HG03095 (cell line): ENCODE measurements around the gene ACBD7.

ENCODE experiments used
- ATAC-seq: cut with Tn5 transposase; IDR thresholded peaks from one replicate; pipeline ENCODE4 v1.9.1; 2021; ENCODE audit warnings: moderate library complexity; ENCODE audit not compliant: unreplicated experiment

Gene ACBD7

DNA sequence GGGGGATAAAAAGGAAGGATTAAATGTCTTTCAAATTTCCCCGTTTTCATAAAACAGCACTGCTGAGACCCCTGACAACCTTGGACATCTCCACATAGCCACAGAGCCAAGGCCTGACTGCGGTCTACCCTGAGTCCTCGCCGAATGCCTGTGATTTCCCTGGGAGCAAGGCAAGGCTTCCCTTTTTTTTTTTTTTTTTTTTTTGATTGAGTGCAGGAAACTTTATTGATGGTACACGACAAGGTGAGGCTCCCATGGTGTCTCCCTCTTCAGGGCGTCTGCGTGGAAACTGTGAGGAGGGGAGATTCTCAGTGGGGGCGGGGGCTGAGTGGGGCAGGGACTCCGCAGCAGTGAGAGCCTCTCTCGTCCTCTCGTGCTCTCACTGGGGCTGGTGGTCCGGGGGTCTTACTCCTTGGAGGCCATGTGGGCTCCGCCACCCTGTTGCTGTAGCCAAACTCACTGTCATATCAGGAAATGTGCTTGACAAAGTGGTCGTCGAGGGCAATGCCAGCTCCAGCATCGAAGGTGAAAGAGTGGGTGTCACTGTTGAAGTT lies 4.4 kb upstream of the ACBD7 start:
- ATAC-seq: no peak

DNA sequence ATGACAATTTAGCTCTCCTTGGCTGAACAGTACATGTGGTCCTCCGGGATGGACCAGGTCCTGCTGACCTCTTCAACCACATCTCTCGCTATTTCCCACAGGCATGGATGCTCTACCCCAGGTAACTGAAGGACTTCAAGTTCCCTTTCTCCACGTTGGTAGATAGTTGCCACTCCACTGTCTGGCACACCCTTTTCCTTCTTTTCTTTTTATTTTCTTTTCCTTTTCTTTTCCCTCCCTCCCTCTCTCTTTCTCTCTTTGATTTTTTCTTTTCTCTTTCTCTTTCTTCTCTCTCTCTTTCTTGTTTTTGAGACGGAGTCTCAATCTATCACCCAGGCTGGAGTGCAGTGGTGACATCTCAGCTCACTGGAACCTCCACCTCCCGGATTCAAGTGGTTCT lies 2.8 kb upstream of the ACBD7 start:
- ATAC-seq: no peak

DNA sequence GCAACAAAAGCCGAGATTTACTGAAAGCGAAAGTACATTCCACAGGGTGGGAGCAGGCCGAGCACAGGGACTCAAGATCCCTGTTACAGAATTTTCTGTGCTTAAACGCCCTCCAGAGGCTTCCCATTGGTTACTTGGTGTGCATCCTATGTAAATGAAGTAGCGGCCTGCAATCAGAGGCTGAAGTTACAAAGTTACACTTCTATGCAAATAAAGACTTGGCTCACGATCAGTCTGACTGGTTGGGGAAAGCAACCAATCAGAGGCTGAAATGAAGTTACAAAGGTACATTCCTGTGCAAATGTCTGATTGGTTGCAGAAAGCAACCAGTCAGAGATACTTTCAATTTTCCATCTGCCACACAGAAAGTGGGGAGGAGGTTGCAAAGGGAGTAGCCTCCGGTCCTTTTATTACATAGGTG lies 4.1 kb downstream of the ACBD7 start:
- ATAC-seq: no peak

DNA sequence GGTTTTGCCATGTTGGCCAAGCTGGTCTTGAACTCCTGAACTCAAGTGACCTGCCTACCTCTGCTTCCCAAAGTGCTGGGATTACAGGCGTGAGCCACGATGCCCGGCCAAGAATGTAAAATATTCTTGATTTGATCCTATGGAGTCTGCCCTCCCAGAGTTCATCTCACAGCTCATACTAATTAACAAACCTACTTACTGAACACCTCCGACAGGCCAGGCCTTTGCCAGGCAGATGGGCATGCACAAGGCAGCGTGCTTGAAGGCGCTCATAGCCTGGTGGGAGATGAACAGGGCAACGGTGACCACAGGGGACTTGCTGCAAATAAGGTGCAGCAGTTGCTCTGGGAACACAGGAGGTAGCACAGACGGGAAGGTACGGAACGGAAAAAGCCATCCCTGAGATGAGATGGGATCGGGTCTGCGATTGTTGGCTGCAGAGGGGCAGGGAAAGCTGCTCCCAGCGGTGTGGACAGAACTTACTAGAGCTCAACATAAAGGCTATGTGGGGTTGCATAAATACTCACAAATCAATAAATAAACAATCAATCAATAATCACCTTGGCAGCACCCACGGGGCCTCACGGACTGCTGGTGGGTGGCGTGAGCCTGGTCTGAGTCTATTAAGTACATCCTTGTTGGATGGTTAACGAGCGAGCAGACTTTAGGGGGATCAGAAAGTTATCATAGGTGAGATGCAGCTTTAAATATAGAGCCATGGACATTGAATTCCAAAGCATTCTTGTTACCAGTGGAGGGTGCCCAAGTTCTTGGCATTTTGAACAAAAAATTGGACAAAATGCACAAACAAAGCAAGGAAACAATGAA lies 4.7 kb downstream of the ACBD7 start:
- ATAC-seq: no peak

DNA sequence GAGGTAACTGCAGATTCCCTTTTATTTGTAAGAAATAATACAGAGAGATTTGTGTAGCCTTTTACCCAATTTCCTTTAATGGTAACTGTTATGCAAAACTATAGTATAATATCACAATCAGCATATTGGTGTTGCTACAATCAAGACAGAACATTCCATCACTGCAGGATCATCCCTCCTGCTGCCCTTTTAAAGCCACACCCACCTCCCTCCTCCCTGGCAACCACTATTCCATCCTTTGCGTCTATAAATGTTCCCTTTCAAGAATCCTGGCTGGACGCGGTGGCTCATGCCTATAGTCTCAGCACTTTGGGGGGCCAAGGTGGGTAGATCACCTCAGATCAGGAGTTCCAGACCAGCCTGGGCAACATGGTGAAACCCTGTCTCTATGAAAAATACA lies 13.2 kb downstream of the ACBD7 start:
- no peak for ATAC-seq

DNA sequence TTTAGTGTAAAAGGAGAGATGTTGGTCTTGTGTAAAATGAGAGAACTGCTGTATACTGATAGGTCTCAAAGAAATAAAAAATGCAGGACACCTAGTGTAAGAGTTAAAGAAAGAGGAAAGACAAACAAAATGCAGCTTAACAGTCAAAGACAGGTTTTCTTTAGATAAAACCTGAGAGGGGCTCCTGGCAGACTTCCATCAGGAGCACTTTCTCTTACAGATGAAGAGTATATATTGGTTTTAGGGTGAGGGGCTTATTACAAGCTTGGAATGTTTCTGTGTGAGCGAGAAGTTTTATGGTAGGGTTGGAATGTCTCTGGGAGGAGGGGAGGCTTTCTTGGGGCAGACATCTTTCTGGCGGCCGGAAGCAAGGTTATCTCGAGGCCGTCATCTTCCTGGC lies 16.2 kb downstream of the ACBD7 start:
- ATAC-seq: no peak

DNA sequence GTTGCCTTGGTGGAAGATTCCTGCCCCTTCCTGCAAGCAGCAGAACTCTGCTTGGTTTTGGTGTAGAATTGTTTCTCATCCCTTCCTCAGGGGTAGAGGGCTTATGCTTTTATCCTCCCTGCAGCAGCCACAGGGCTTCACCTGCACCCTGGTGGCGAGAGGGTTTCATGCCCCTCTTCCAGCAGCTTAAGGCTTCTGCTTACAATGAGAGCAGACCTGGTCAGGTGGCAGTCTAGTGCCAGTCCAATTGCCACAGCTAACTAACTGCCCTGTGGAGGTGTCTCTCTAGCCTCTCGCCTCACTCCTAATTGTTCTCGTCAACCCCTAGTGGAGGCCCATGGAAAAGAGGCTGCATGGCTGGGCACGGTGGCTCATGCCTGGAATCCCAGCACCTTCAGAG lies 19.3 kb downstream of the ACBD7 start:
- ATAC-seq: no peak

DNA sequence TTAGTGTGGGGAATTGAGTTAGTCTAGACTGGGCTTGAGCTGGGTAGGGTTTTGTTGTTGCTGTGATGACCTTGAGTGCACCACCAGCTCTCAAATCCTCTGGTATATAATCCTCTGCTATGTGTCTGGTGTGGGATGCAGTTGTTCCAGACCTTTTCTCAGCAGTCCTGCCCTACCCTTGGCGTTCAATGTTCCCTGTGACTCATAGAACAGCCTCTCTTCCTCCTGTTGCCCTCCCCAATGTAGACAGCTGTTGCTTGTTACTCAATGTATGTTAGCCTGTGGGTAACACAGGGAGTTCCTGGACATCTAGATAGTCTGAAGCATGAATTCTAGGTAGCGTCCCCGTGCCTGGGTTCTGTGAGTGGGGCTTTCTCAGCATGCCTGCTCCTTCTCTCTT lies 19.8 kb downstream of the ACBD7 start:
- no peak for ATAC-seq

DNA sequence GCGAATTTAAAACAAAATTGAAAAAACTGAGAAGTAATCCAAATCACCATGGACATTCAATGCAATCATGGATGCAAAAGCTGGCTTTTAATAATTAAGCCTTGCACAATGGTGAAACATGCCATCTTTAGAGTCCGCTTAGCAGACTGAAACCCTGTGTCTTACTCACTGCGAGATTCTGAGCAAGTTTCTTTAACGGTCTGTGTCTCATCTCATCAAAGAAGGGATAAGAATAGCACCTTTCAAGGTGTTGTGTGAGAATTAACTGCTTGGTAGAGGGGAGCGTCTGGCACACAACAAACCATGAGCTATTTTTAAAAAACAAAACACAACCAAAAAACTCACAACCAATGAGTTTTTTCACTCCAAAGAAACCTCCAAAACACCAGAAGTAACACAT lies 21.4 kb downstream of the ACBD7 start:
- no peak for ATAC-seq

DNA sequence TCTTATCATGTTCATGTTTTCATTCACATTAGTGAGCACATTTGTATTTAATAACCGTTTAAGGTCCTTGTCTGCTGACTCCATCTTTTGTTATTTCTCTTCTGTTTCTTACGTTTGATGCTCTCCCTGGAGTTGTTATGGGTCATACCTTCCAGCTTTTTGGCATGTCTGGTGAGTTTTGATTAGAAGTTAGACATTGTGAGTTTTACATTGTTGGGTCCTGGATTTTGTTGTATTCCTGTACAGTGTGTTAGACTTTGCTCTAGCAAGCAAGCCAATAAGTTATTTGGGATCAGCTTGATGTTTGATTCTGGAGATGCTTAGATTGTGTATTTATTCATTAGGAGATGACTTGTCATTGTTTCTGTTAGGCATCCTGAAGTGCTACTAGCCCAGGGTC lies 27.9 kb downstream of the ACBD7 start:
- ATAC-seq: no peak

DNA sequence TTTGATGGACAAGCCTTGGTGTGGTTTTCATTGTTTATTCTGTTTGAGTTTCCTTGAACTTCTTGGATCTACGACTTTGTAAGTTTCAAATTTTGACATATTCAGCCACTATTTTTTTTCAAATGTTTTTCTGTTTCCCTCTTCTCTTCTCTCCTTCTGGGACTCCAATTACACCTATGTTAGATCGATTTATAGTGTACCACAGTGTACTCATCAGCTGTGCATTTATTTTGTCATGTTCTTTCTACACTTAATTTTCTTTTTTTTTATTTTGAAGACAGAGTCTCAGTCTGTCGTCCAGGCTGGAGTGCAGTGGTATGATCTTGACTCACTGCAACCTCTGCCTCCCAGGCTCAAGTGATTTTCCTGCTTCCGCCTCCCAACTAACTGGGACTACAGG lies 28.7 kb downstream of the ACBD7 start:
- ATAC-seq: no peak

DNA sequence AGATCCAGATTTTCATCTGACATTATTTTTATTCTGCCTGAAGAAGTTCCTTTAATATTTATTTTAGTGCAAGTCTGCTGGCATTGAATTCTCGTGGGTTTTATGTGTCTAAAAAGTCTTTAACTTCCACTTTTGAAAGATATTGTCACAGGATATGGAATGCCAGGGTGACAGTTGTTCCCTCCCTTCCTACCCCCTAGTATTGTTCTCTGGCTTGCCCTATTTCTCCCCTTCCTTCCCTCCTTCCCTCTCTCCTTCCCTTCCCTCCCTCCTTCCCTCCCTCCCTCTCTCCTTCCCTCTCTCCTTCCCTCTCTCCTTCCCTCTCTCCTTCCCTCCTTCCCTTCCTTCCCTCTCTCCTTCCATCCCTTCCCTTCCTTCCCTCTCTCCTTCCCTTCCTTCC lies 29.9 kb downstream of the ACBD7 start:
- no peak for ATAC-seq

DNA sequence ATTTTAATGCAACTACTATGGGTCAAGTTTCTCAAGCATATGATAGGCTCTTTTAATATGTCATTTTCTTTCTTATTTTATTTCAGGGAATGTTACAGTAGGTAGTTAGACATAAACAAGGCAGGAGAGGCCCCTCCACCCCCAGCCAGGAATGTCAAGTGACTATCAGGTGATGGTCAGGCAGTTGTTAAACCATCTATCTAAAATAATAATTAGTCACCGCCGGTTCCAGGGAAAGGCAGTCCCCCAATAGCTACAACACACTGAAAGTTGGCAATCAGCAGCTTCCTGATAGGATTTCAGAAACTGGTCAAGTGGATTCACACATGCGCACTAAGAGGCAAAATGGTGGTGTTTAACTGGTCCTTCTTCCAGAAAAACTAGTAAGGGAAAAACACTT lies 35.5 kb downstream of the ACBD7 start:
- ATAC-seq: no peak

DNA sequence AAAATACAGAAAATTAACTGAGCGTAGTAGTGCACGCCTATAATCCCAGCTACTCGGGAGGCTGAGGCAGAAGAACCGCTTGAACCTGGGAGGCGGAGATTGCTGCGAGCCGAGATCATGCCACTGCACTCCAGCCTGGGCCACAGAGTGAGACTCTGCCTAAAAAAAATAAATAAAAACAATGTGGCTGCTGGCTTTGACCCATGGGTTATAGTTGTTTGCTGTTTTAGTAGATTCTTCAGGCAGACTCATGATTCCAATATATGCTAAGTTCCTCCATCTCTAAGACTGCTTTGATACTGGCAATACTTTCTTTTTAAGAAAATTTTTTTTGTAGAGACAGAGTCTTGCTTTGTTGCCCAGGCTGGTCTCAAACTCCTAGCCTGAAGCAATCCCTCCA lies 36.5 kb downstream of the ACBD7 start:
- no peak for ATAC-seq

DNA sequence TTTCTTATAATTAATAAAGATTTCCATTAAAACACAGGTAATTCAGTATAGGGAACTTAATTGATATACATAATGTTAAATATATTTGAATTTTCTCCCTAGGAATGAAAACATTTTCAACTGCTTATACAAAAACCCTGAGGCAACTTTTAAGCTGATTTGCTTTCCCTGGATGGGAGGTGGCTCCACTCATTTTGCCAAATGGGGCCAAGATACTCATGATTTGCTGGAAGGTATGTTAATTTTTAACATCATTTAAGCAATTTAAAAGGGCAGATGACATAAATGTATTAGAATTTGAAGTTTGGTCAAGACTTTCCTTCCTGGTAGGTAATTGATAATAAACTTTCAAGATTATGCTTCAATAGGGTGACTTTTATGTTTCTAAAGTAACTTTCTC lies 39.0 kb downstream of the ACBD7 start:
- no peak for ATAC-seq

DNA sequence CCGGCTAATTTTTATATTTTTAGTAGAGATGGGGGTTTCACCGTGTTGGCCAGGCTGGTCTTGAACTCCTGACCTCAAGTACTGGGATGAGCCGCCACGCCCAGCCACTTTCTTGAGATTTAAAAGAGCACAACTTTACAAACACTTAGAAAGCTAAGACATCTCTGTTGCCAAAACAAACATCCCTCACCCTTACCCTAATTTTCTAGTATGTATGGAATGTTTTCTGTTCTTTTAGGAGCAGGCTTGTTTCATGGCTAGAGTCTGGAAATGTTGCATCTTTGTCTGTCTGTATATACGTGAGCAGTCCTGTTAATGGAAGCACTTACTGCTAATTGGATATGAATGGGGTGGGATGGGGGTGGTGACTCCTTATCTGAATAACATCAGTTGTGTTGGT lies 42.0 kb downstream of the ACBD7 start:
- no peak for ATAC-seq

DNA sequence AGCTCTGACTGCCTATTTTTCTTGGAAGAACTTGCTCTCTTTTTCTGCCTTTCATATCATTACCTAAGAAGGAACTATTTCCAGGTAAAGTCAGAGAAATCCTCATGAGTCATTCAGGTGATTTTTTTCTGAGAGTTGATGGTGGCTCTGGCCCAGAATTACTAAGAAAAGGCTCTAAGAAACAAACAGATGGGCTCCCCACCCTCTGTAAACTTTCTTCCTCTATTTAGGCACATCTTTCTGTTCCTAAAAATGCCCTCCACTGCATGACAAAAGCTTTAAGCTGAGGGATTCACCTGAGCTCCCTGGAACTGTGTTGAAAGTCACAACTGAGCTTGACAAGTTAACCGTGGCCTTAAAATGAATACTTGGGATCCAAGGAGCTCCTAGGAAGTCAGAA lies 43.2 kb downstream of the ACBD7 start:
- ATAC-seq: no peak

DNA sequence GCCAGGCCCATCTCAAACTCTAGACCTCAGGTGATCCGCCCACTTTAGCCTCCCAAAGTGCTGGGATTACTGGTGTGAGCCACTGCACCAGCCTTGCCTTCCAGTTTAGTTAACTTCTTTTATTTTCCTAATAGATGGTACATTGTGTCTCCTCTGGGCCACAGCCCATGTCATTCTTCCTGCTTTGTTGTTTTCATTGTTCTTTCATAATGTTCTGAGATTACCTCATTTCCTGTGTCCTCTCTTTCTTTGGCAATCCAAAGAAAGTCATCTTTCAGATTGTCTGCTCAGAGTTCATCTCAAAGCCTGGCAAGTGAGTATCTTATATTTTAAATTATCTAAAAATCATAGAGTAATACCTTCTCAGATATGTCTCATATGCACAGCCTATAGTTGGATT lies 44.9 kb downstream of the ACBD7 start, which contains the start of gene OLAH:
OLAH (plus strand) TSS at position 270 of the 400 bp plus-strand sequence. CDS start 3,346 bp downstream, outside the sequence.
- ATAC-seq: no peak

DNA sequence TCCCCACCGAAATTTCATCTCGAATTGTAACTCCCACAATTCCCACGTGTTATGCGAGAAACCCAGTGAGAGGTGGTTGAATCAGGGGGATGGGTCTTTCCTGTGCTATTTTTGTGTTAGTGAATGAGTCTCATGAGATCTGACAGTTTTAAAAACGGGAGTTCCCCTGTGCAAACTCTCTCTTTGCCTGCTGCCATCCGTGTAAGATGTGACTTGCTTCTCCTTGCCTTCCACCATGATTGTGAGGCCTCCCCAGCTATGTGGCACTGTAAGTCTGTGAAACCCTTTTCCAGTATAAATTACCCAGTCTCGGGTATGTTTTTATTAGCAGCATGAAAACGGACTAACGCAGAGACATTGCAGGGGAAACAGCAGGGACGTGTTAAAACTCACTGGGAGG lies 50.2 kb downstream of the ACBD7 start:
- ATAC-seq: no peak

DNA sequence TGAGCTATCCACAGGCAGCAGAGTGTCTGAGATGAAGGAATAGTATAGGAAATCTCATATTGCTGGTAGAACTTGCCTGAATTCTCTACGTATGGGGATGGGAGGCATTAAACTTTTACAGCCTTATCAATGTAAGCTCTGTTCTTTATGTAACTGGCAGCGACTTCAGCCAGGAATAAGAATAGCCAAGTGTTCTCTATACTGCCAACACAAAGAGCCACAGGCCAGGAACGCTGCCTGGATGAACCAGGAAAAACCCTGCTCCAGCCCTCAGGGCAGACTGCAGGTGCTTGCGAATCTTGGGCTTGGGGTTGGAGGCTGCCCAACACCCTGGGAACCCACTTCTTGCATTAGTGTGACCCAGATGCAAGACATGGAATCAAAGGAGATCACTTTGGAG lies 50.9 kb downstream of the ACBD7 start:
- no peak for ATAC-seq

DNA sequence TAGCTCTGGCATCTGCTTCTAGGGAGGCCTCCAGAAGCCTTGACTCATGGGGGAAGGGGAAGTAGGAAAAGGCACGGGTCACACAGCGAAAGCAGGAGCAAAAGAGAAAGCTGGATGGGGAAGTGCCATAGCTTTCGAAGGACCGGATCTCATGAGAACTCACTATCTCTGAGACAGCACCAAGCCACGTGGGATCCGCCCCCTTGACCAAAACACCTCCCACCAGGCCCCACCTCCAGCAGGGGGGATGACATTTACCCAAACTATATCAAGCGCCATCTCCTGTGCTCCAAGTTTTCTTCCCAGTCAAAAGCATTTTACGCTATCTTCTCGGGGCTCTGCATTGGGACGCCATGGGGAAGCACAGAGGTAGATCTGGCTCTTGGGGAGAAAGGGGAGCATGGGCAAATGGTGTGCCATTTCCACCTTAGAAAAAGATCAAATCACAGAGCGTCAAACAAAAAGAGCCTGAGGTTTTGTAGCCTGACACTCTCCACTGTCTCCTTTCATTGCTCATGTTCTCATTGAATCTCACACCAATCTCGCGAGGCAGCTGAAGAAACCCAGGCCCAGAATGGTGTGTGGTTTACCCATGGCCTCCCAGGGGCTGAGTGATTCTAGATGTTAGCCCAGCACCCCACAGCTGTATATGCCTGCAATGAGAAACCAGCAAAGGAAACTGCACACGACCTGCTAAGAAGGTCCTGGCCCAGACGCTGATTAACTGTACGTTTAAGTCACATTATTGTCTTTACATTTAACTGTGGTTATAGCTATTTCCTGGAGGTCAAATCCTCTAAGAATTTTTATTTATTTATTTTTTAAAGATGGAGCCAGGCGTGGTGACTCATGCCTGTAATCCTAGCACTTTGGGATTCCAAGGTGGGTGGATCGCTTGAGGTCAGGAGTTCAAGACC lies 52.9 kb downstream of the ACBD7 start:
- no peak for ATAC-seq

DNA sequence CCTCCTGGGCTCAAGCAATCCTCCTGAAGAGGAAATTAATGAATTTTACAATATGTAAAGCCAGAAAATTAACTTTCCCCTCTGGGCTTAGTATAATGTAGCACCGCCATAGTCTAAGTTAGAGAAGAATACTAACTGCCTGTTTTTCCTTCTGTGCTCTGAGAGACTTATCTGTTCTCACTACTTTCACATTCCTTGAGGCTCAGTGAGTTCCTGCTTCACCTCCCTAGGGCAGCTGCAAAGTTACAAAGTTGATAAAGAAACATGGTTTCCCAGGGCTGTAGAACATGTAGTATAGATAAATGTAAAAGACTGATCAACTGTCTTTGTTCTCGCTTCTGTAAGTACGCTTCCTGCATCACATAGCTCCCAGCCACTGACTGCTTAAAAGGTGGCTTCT lies 60.8 kb downstream of the ACBD7 start:
- ATAC-seq: no peak
